Measurements from ENCODE around the gene SLC16A1.

SLC16A1 gene

DNA sequence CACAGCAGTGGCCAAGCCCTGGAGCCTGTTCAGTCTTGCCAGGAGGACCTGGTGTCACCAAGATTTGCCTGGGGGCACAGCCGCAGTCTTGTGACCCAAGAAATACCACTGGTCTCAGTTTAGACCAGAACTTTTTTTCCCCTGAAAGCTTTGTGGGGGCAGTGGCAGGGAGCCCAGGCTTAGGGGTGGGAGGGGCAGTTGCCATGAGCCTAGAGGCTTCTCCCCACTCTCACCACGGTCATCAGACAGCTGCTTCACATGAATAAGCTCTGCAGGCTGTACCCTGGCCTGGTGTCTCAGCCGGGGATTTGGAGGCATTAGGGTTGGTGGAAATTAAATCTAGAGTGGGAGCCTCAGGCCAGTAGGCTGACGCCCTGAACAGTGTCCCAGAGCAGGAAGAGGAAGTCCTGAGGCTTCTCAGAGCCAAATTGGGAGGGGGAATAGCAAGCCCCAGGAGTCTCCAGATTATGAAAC is 73.7 kb downstream of the SLC16A1 start:
- peak; percentile 65 for DNase-seq (ENCODE audit: low read depth)
- no peak overlapping the region for H3K4me3 ChIP-seq (ENCODE audit: low read length)

DNA sequence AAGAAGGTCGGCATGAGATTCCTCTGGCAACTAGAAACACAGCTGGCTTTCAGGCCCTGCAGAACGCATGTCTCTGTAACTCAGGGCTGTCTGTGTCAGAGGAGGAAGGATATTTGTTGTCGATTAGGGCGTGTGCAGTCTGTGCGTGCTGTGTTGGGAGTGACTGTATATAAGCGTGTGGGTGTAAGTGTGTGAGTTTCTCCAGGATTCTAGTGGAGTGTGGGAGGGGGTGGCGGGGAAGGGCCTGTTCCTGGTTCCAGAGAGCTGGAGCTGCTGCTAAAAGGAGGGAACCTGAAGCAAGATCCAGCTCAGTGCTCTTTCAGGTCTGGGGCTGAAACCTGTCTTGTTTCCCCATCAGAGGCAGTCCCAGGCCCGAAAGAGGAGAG is 74.3 kb downstream of the SLC16A1 start:
- TF ChIP-seq, protein P1, sequence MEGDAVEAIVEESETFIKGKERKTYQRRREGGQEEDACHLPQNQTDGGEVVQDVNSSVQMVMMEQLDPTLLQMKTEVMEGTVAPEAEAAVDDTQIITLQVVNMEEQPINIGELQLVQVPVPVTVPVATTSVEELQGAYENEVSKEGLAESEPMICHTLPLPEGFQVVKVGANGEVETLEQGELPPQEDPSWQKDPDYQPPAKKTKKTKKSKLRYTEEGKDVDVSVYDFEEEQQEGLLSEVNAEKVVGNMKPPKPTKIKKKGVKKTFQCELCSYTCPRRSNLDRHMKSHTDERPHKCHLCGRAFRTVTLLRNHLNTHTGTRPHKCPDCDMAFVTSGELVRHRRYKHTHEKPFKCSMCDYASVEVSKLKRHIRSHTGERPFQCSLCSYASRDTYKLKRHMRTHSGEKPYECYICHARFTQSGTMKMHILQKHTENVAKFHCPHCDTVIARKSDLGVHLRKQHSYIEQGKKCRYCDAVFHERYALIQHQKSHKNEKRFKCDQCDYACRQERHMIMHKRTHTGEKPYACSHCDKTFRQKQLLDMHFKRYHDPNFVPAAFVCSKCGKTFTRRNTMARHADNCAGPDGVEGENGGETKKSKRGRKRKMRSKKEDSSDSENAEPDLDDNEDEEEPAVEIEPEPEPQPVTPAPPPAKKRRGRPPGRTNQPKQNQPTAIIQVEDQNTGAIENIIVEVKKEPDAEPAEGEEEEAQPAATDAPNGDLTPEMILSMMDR (conservative IDR thresholded peaks at IDR 0.05; ENCODE audit: low read depth, low read length): no peak
- DNase-seq (ENCODE audit: low read depth): no peak
- no peak overlapping the region for H3K4me3 ChIP-seq (ENCODE audit: low read length)

More for the DNA sequence above, 73.7 kb downstream of the SLC16A1 start:
- TF ChIP-seq, protein P1 (conservative IDR thresholded peaks at IDR 0.05; ENCODE audit: low read depth, low read length): no peak

DNA sequence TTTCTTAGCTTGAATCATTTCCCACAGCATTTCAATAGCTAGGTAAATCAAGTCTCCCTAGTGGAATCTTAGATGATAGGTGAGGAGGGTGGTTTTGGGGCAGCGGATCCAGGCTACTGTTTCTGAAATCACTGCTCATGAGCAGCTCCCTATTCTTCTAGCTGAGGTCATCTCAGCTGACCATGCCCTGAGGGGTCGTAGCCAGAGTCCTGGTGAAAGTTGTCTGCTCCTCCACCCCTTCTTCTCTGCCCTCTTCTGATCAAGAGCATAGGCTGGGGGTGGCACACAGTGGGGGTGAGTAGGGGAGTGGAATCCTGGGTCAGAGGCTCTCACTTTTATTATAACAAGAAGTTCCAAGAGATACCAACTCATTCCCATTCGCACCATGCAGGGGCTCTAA is 76.2 kb downstream of the SLC16A1 start:
- TF ChIP-seq, protein P1 (conservative IDR thresholded peaks at IDR 0.05; ENCODE audit: low read depth, low read length): no peak

DNA sequence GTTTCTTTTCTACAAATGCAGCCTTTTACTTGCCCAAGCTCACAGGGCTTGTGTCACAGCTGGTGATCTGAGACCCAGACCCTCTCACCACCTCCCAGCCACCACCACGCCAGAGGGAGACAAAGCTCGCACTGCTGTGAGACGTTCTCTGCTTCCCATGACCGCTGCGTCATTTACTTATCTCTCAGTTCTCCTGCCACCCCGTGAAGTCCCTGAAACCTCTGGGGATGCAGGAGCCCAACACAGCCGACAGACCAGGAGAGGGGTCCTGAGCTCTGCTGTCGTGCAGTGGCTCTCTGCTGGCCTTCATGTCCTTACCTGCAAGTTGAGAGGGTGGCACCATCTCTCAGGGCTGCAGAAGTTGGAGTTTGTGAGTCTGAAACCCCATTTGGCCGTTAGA is 77.7 kb downstream of the SLC16A1 start:
- TF ChIP-seq, protein P1 (conservative IDR thresholded peaks at IDR 0.05; ENCODE audit: low read depth, low read length): no peak
- H3K4me3 ChIP-seq (ENCODE audit: low read length): no peak overlapping the region
- no peak for DNase-seq (ENCODE audit: low read depth)

More for the DNA sequence above, 76.2 kb downstream of the SLC16A1 start:
- no peak for DNase-seq (ENCODE audit: low read depth)
- no peak overlapping the region for H3K4me3 ChIP-seq (ENCODE audit: low read length)

GRCh38 chr1:112877750-112878149 is 78.2 kb downstream of the SLC16A1 start:
- H3K4me3 ChIP-seq (ENCODE audit: low read length): no peak overlapping the region
- no peak for DNase-seq (ENCODE audit: low read depth)
- TF ChIP-seq, protein P1 (conservative IDR thresholded peaks at IDR 0.05; ENCODE audit: low read depth, low read length): no peak

DNA sequence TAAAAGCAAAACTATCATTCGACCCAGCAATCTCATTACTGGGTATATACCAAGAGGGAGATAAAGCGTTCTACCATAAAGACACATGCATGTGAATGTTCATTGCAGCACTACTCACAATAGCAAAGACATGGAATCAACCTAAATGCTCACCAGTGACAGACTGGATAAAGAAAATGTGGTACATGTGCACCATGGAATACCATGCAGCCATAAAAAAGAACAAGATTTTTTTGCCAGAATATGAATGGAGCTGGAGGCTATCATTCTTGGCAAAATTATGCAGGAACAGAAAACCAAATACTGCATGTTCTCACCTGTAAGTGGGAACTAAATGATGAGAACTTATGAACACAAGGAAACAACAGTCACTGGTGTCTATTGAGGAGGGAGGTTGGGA is 79.7 kb downstream of the SLC16A1 start:
- no peak for DNase-seq (ENCODE audit: low read depth)
- TF ChIP-seq, protein P1 (conservative IDR thresholded peaks at IDR 0.05; ENCODE audit: low read depth, low read length): no peak
- H3K4me3 ChIP-seq (ENCODE audit: low read length): no peak overlapping the region

- DNase-seq (ENCODE audit: low read depth): no peak
- H3K4me3 ChIP-seq (ENCODE audit: low read length): no peak overlapping the region
- TF ChIP-seq, protein P1 (conservative IDR thresholded peaks at IDR 0.05; ENCODE audit: low read depth, low read length): no peak
Observed at GRCh38 chr1:112872551-112872962, 83.4 kb downstream of the SLC16A1 start.

Measured in retinal pigment epithelial cell (primary cell).